Mammary epithelial cell (primary cell): ENCODE results near the gene RBM18.

ENCODE experiments used
- EZH2 ChIP-seq: IDR thresholded peaks from 2 replicates; pipeline ENCODE4 v1.6.1; 2012; ENCODE audit warnings: low read length, inconsistent platforms, borderline replicate concordance
- TF ChIP-seq, protein P1 (sequence below), 2 donors: IDR thresholded peaks in 1 of 2; conservative IDR thresholded peaks in 1 of 2; 2 replicates each; pipeline ENCODE4 v1.5.1; 2011 to 2012; ENCODE audit warnings: inconsistent platforms in 2 of 2, low read length in 2 of 2, mild to moderate bottlenecking in 2 of 2, control low read depth in 1 of 2, low read depth in 1 of 2; ENCODE audit not compliant: insufficient read depth in 1 of 2; ENCODE audit errors: extremely low read depth in 1 of 2

DNA sequence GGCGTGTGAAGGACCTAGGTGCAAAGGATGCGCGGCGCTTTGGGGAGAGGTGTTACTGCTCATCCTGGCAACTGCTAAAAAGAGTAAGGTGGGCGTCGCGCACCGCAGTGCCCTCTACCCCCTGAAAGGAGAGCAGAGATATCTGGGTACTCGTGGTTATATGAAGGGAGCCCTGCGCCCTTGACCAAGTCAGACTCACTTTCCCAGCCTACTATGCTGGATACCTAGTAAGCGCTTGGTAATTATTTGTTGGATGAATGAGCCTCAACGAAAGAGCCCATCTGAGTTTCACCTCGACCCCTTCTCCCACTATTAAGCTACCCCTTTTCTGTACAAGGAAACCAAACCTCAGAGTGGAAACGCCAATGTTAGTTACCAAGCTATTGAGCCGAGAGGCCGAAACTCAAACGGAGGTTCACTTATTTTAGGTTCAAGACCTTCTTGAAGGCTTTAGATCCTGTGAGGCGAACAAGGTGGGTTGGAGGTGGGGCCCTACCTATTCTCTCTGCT, 43.9 kb downstream of the RBM18 start:
- TF ChIP-seq, protein P1, sequence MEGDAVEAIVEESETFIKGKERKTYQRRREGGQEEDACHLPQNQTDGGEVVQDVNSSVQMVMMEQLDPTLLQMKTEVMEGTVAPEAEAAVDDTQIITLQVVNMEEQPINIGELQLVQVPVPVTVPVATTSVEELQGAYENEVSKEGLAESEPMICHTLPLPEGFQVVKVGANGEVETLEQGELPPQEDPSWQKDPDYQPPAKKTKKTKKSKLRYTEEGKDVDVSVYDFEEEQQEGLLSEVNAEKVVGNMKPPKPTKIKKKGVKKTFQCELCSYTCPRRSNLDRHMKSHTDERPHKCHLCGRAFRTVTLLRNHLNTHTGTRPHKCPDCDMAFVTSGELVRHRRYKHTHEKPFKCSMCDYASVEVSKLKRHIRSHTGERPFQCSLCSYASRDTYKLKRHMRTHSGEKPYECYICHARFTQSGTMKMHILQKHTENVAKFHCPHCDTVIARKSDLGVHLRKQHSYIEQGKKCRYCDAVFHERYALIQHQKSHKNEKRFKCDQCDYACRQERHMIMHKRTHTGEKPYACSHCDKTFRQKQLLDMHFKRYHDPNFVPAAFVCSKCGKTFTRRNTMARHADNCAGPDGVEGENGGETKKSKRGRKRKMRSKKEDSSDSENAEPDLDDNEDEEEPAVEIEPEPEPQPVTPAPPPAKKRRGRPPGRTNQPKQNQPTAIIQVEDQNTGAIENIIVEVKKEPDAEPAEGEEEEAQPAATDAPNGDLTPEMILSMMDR (conservative IDR thresholded peaks at IDR 0.05 in 1 of 2, IDR thresholded peaks at IDR 0.05 in 1 of 2; ENCODE audit: extremely low read depth in 1 of 2, insufficient read depth in 1 of 2, low read depth in 1 of 2, low read length in 2 of 2) = no peak
- TF ChIP-seq EZH2 = no peak
